Liver (tissue), 9 donors: ENCODE measurements around the gene GUCY1A2. TPM values are rescaled to one million over a fixed set of nuclear protein-coding genes. Genes with fewer than 3 reads are reported as not detected.

Experiments used
- DNase-seq: peaks from one replicate; pipeline ENCODE4 v3.0.0-alpha.2; 2017; ENCODE audit warnings: low spot score
- H3K27ac ChIP-seq, 2 donors: one replicate each; pipeline ENCODE4 v1.7.0; 2013; ENCODE audit warnings: inconsistent platforms in 2 of 2, low read length in 2 of 2, control low read depth in 1 of 2, low read depth in 1 of 2, mild to moderate bottlenecking in 1 of 2
- H3K27me3 ChIP-seq, 4 donors: one replicate each; pipeline versions ENCODE4 v1.6.1 to v1.7.0; 2013; ENCODE audit warnings: low read length in 3 of 4, inconsistent platforms in 1 of 4, mild to moderate bottlenecking in 1 of 4, moderate library complexity in 1 of 4; ENCODE audit not compliant: control insufficient read depth in 4 of 4, insufficient read depth in 4 of 4
- H3K36me3 ChIP-seq, 4 donors: one replicate each; pipeline versions ENCODE4 v1.6.1 to v1.7.0; 2013; ENCODE audit warnings: low read length in 3 of 4, mild to moderate bottlenecking in 3 of 4, low read depth in 1 of 4, moderate library complexity in 1 of 4; ENCODE audit not compliant: control insufficient read depth in 4 of 4, insufficient read depth in 3 of 4
- H3K4me1 ChIP-seq, 4 donors: one replicate each; pipeline versions ENCODE4 v1.6.1 to v1.7.0; 2013; ENCODE audit warnings: low read length in 3 of 4, mild to moderate bottlenecking in 3 of 4, moderate library complexity in 1 of 4; ENCODE audit not compliant: control insufficient read depth in 4 of 4, insufficient read depth in 4 of 4
- H3K4me3 ChIP-seq, 3 donors: one replicate each; pipeline versions ENCODE4 v1.6.1 to v1.7.0; 2013; ENCODE audit warnings: low read length in 3 of 3, control low read depth in 1 of 3, low read depth in 1 of 3, mild to moderate bottlenecking in 1 of 3
- H3K9ac ChIP-seq, 2 donors: one replicate each; pipeline ENCODE4 v1.7.0; 2013; ENCODE audit warnings: low read length in 2 of 2, mild to moderate bottlenecking in 2 of 2, moderate library complexity in 2 of 2, control low read depth in 1 of 2, low read depth in 1 of 2
- H3K9me3 ChIP-seq, 4 donors: one replicate each; pipeline versions ENCODE4 v1.6.1 to v1.7.0; 2013; ENCODE audit warnings: low read length in 3 of 4; ENCODE audit not compliant: control insufficient read depth in 4 of 4
- ATF3 ChIP-seq: IDR thresholded peaks from 2 replicates; pipeline ENCODE4 v1.6.1; 2016; ENCODE audit warnings: antibody characterized with exemption
- CTCF ChIP-seq: fragments of 150-350 bp; IDR thresholded peaks from 2 replicates; pipeline ENCODE4 v1.5.1; 2017; ENCODE audit warnings: improper control_type of control experiment, low read depth, low read length; ENCODE audit not compliant: missing input control
- EGR1 ChIP-seq, 2 donors: IDR thresholded peaks; 2 replicates each; pipeline ENCODE4 v1.6.1; 2016 to 2018; ENCODE audit warnings: antibody characterized with exemption in 2 of 2, low read depth in 2 of 2
- FOXA2 ChIP-seq: IDR thresholded peaks from 2 replicates; pipeline ENCODE4 v1.6.1; 2016; ENCODE audit warnings: antibody characterized with exemption
- GABPA ChIP-seq, 2 donors: IDR thresholded peaks in 1 of 2; conservative IDR thresholded peaks in 1 of 2; 2 replicates each; pipeline ENCODE4 v1.6.1; 2016; ENCODE audit warnings: antibody characterized with exemption in 2 of 2, mild to moderate bottlenecking in 1 of 2, moderate library complexity in 1 of 2
- HNF4A ChIP-seq, 2 donors: conservative IDR thresholded peaks; 2 replicates each; pipeline ENCODE4 v1.6.1; 2016; ENCODE audit warnings: antibody characterized with exemption in 2 of 2, mild to moderate bottlenecking in 2 of 2
- JUND ChIP-seq, 2 donors: IDR thresholded peaks; 2 replicates each; pipeline ENCODE4 v1.6.1; 2016; ENCODE audit warnings: antibody characterized with exemption in 2 of 2
- NR2F2 ChIP-seq: IDR thresholded peaks from 2 replicates; pipeline ENCODE4 v1.6.1; 2016; ENCODE audit warnings: antibody characterized with exemption
- RAD21 ChIP-seq, 2 donors: IDR thresholded peaks; 2 replicates each; pipeline ENCODE4 v1.6.1; 2016; ENCODE audit warnings: antibody characterized with exemption in 2 of 2, mild to moderate bottlenecking in 2 of 2
- REST ChIP-seq: IDR thresholded peaks from 2 replicates; pipeline ENCODE4 v1.6.1; 2016; ENCODE audit warnings: antibody characterized with exemption, mild to moderate bottlenecking
- RXRA ChIP-seq, 2 donors: IDR thresholded peaks; 2 replicates each; pipeline ENCODE4 v1.6.1; 2017 to 2018; ENCODE audit warnings: antibody characterized with exemption in 2 of 2, mild to moderate bottlenecking in 1 of 2
- SP1 ChIP-seq: IDR thresholded peaks from 2 replicates; pipeline ENCODE4 v1.6.1; 2018; ENCODE audit warnings: antibody characterized with exemption, mild to moderate bottlenecking
- YY1 ChIP-seq: IDR thresholded peaks from 2 replicates; pipeline ENCODE4 v1.6.1; 2016; ENCODE audit warnings: antibody characterized with exemption, mild to moderate bottlenecking
- ZBTB33 ChIP-seq: IDR thresholded peaks from 2 replicates; pipeline ENCODE4 v1.6.1; 2016; ENCODE audit warnings: antibody characterized with exemption
- WGBS: extraction: QIAGEN DNeasy Blood & Tissue Kit; methylation state at CpG from one replicate; pipeline ENCODE4 v1.1.7; 2013; 5-methylcytosine and 5-hydroxymethylcytosine counted together
- polyA plus RNA-seq, 2 donors: library from polyadenylated mRNA; stranded (reverse) in 1 of 2; unstranded in 1 of 2; fragments of 200-250 nt in 1 of 2; fragments of >200 nt in 1 of 2; fragmentation: Nextera tagmentation in 1 of 2; extraction: Ambion mirVana in 1 of 2; gene quantifications; one replicate each; pipeline versions ENCODE4 v1.2.1 to v1.2.3, GENCODE V29; 2013 to 2015
- total RNA-seq, 2 donors: library from RNA; depleted of rRNA; stranded (reverse); fragments of >200 nt; gene quantifications; one replicate each; pipeline ENCODE4 v1.2.3, GENCODE V29; 2014
- donor health status: healthy.
- donor health status: healthy.
- donor health status: healthy.
- donor health status: healthy.
- donor health status: healthy.

The GUCY1A2 gene
- total and polyA plus RNA-seq, 4 donors, result 0.55 to 4.4 (median 1.7) TPM

- H3K9ac ChIP-seq, result no peak overlapping the region
- no peak overlapping the region for H3K4me3 ChIP-seq
- peaks cover 0 to 7% (median 0%) of the 10 kb centered on the region in 4 donors for H3K9me3 ChIP-seq
- no peak for TF ChIP-seq RAD21 (IDR thresholded peaks at IDR 0.05)
- DNase-seq, result no peak
- H3K27ac ChIP-seq, result no peak overlapping the region
- H3K36me3 ChIP-seq, result no peaks in the 10 kb centered on the region
- H3K27me3 ChIP-seq, result peaks cover 0 to 2% (median 0%) of the 10 kb centered on the region in 4 donors
- H3K4me1 ChIP-seq, result no peaks in the 10 kb centered on the region
- WGBS, result 83% methylated on average over 4 of the region's 4 CpGs
Measured at GRCh38 chr11:107042748-107043147, 24.5 kb upstream of the GUCY1A2 start.

- H3K27me3 ChIP-seq, result peaks cover 0 to 2% (median 0%) of the 10 kb centered on the region in 4 donors
- H3K36me3 ChIP-seq, result no peaks in the 10 kb centered on the region
- H3K4me3 ChIP-seq, result no peak overlapping the region
- no peaks in the 10 kb centered on the region for H3K4me1 ChIP-seq
- H3K9me3 ChIP-seq, result peaks cover 0 to 7% (median 0%) of the 10 kb centered on the region in 4 donors
- no peak overlapping the region for H3K27ac ChIP-seq
- 97% methylated on average over 1 of the region's 1 CpG for WGBS
- no peak for TF ChIP-seq FOXA2
- TF ChIP-seq YY1, result no peak
- no peak for TF ChIP-seq EGR1 (IDR thresholded peaks at IDR 0.05; ENCODE audit: low read depth in 2 of 2)
- no peak for TF ChIP-seq NR2F2
- TF ChIP-seq RAD21 (IDR thresholded peaks at IDR 0.05), result no peak
- TF ChIP-seq SP1, result no peak
- no peak for TF ChIP-seq HNF4A (conservative IDR thresholded peaks at IDR 0.05)
- no peak for TF ChIP-seq JUND (IDR thresholded peaks at IDR 0.05)
- no peak for TF ChIP-seq CTCF
- TF ChIP-seq ZBTB33, result no peak
- TF ChIP-seq RXRA (IDR thresholded peaks at IDR 0.05), result no peak
- no peak for TF ChIP-seq ATF3
- no peak for TF ChIP-seq GABPA (IDR thresholded peaks at IDR 0.05 in 1 of 2, conservative IDR thresholded peaks at IDR 0.05 in 1 of 2)
- TF ChIP-seq REST, result no peak
- no peak for DNase-seq
- H3K9ac ChIP-seq, result no peak overlapping the region
Measured at GRCh38 chr11:107041088-107041444, 22.8 kb upstream of the GUCY1A2 start.
